H9 (cell line): ENCODE data around the gene NBEA. TPM values are rescaled to one million over a fixed set of nuclear protein-coding genes. Genes with fewer than 3 reads are reported as not detected.

Experiments used
- DNase-seq: peaks from one replicate; pipeline ENCODE4 v3.0.0-alpha.2; 2017
- H2AFZ ChIP-seq: one replicate; pipeline ENCODE4 v1.6.1; 2013; ENCODE audit warnings: mild to moderate bottlenecking, low read length, control low read depth, moderate library complexity
- H2AK5ac ChIP-seq: 2 replicates; pipeline ENCODE4 v1.6.1; 2013; ENCODE audit warnings: low read length, control low read depth, mixed read lengths; ENCODE audit not compliant: insufficient read length
- H2BK120ac ChIP-seq: one replicate; pipeline ENCODE4 v1.6.1; 2013; ENCODE audit warnings: low read depth, mild to moderate bottlenecking, low read length, control low read depth, inconsistent platforms; ENCODE audit not compliant: poor library complexity, severe bottlenecking
- H2BK12ac ChIP-seq: 2 replicates; pipeline ENCODE4 v1.6.1; 2013; ENCODE audit warnings: low read length, control low read depth, mixed read lengths, low read depth; ENCODE audit not compliant: insufficient read length
- H2BK15ac ChIP-seq: 2 replicates; pipeline ENCODE4 v1.6.1; 2013; ENCODE audit warnings: low read depth, low read length, control low read depth
- H2BK20ac ChIP-seq: one replicate; pipeline ENCODE4 v1.6.1; 2013; ENCODE audit warnings: low read depth, mild to moderate bottlenecking, low read length, control low read depth, inconsistent platforms; ENCODE audit not compliant: poor library complexity, severe bottlenecking
- H2BK5ac ChIP-seq: 2 replicates; pipeline ENCODE4 v1.6.1; 2013; ENCODE audit warnings: low read length, control low read depth, mixed read lengths; ENCODE audit not compliant: insufficient read length
- H3K14ac ChIP-seq: 2 replicates; pipeline ENCODE4 v1.6.1; 2013; ENCODE audit warnings: low read length, control low read depth; ENCODE audit not compliant: insufficient read depth
- H3K18ac ChIP-seq: 2 replicates; pipeline ENCODE4 v1.6.1; 2013; ENCODE audit warnings: low read depth, mild to moderate bottlenecking, mixed read lengths, low read length, control low read depth; ENCODE audit not compliant: insufficient read length
- H3K23ac ChIP-seq: 2 replicates; pipeline ENCODE4 v1.6.1; 2013; ENCODE audit warnings: low read length, control low read depth, mixed read lengths, low read depth; ENCODE audit not compliant: insufficient read length
- H3K23me2 ChIP-seq: 2 replicates; pipeline ENCODE4 v1.6.1; 2013; ENCODE audit warnings: low read depth, mild to moderate bottlenecking, mixed read lengths, low read length, control low read depth; ENCODE audit not compliant: insufficient read length, poor library complexity, severe bottlenecking
- H3K27ac ChIP-seq: 2 replicates; pipeline ENCODE4 v1.5.1; 2013; ENCODE audit warnings: low read length, control low read depth, mixed read lengths, low read depth; ENCODE audit not compliant: insufficient read length
- H3K27me3 ChIP-seq: 2 replicates; pipeline ENCODE4 v1.6.1; 2013; ENCODE audit warnings: low read length, control low read depth, inconsistent platforms; ENCODE audit not compliant: insufficient read depth
- H3K4ac ChIP-seq: 2 replicates; pipeline ENCODE4 v1.6.1; 2013; ENCODE audit warnings: low read depth, mild to moderate bottlenecking, control low read depth, inconsistent platforms, low read length, moderate library complexity
- H3K4me1 ChIP-seq: 2 replicates; pipeline ENCODE4 v1.6.1; 2013; ENCODE audit warnings: low read length, control low read depth, inconsistent platforms; ENCODE audit not compliant: insufficient read depth
- H3K4me2 ChIP-seq: 2 replicates; pipeline ENCODE4 v1.6.1; 2013; ENCODE audit warnings: low read length, control low read depth, mixed read lengths; ENCODE audit not compliant: insufficient read length, insufficient read depth
- H3K56ac ChIP-seq: 2 replicates; pipeline ENCODE4 v1.6.1; 2013; ENCODE audit warnings: low read depth, mild to moderate bottlenecking, mixed read lengths, low read length, control low read depth; ENCODE audit not compliant: insufficient read length
- H3K79me1 ChIP-seq: 2 replicates; pipeline ENCODE4 v1.6.1; 2013; ENCODE audit warnings: low read depth, mild to moderate bottlenecking, moderate library complexity, low read length, control low read depth, inconsistent platforms; ENCODE audit not compliant: insufficient read depth, poor library complexity, severe bottlenecking
- H3K79me2 ChIP-seq: 2 replicates; pipeline ENCODE4 v1.6.1; 2013; ENCODE audit warnings: low read length, control low read depth, inconsistent platforms; ENCODE audit not compliant: insufficient read depth
- H3K9ac ChIP-seq: 2 replicates; pipeline ENCODE4 v1.6.1; 2013; ENCODE audit warnings: low read length, control low read depth, mixed read lengths; ENCODE audit not compliant: insufficient read length; ENCODE audit errors: extremely low read depth
- H3K9me3 ChIP-seq: one replicate; pipeline ENCODE4 v1.6.1; 2013; ENCODE audit warnings: low read depth, low read length, inconsistent platforms; ENCODE audit not compliant: control insufficient read depth
- H3T11ph ChIP-seq: one replicate; pipeline ENCODE4 v1.6.1; 2013; ENCODE audit warnings: mild to moderate bottlenecking, low read length, control low read depth, inconsistent platforms
- H4K20me1 ChIP-seq: one replicate; pipeline ENCODE4 v1.6.1; 2013; ENCODE audit not compliant: control insufficient read depth, insufficient read length, insufficient read depth
- H4K5ac ChIP-seq: 2 replicates; pipeline ENCODE4 v1.6.1; 2013; ENCODE audit warnings: low read depth, mild to moderate bottlenecking, mixed read lengths, low read length, control low read depth; ENCODE audit not compliant: insufficient read length
- H4K8ac ChIP-seq: replicated peaks from 2 replicates; pipeline ENCODE4 v1.6.1; 2013; ENCODE audit warnings: low read length, control low read depth, mixed read lengths, low read depth; ENCODE audit not compliant: insufficient read length
- H4K91ac ChIP-seq: 2 replicates; pipeline ENCODE4 v1.6.1; 2013; ENCODE audit warnings: low read depth, mild to moderate bottlenecking, moderate library complexity, mixed read lengths, low read length, control low read depth; ENCODE audit not compliant: insufficient read length
- H3K27ac Mint-ChIP-seq, 3 experiments: 2 replicates in 2 of 3; 3 replicates in 1 of 3; pipeline ENCODE4 v1.8.0; 2020 to 2021; ENCODE audit warnings: mixed read lengths in 3 of 3, mild to moderate bottlenecking in 1 of 3, moderate library complexity in 1 of 3
- H3K27me3 Mint-ChIP-seq: 2 replicates; pipeline ENCODE4 v1.8.0; 2021; ENCODE audit warnings: low read depth, mild to moderate bottlenecking, moderate library complexity, mixed read lengths
- H3K36me3 Mint-ChIP-seq, 3 experiments: 2 replicates in 2 of 3; 3 replicates in 1 of 3; pipeline ENCODE4 v1.8.0; 2020 to 2021; ENCODE audit warnings: low read depth in 3 of 3, mixed read lengths in 3 of 3; ENCODE audit not compliant: insufficient read depth in 1 of 3
- H3K4me1 Mint-ChIP-seq, 2 experiments: 2 replicates each; pipeline ENCODE4 v1.8.0; 2020; ENCODE audit warnings: mixed read lengths in 2 of 2
- H3K4me3 Mint-ChIP-seq, 2 experiments: 2 replicates in 1 of 2; 3 replicates in 1 of 2; pipeline ENCODE4 v1.8.0; 2020 to 2021; ENCODE audit warnings: mild to moderate bottlenecking in 2 of 2, mixed read lengths in 2 of 2, moderate library complexity in 1 of 2
- H3K9me3 Mint-ChIP-seq, 2 experiments: 2 replicates in 1 of 2; 3 replicates in 1 of 2; pipeline ENCODE4 v1.8.0; 2020; ENCODE audit warnings: mild to moderate bottlenecking in 2 of 2, mixed read lengths in 2 of 2, moderate library complexity in 1 of 2
- WGBS: extraction: QIAGEN DNeasy Blood & Tissue Kit; methylation state at CpG from one replicate; pipeline ENCODE4 v1.1.7; 2013; ENCODE audit warnings: missing lambda C conversion rate, low lambda C conversion rate, mixed read lengths; ENCODE audit not compliant: insufficient read length; ENCODE audit errors: extremely low coverage; 5-methylcytosine and 5-hydroxymethylcytosine counted together
- total RNA-seq: library from RNA; stranded (reverse); gene quantifications from 2 replicates; pipeline ENCODE4 v1.2.1, GENCODE V29; 2021
- TF ChIP-seq, protein P1 (sequence below): fragments of 200-600 bp; sonication (generic); conservative IDR thresholded peaks from 3 replicates; pipeline ENCODE4 v1.8.0; 2021; ENCODE audit warnings: antibody characterized with exemption, mild to moderate bottlenecking

Gene NBEA
- total RNA-seq, 1 experiment from 2014 or later, result 17.3 TPM

DNA sequence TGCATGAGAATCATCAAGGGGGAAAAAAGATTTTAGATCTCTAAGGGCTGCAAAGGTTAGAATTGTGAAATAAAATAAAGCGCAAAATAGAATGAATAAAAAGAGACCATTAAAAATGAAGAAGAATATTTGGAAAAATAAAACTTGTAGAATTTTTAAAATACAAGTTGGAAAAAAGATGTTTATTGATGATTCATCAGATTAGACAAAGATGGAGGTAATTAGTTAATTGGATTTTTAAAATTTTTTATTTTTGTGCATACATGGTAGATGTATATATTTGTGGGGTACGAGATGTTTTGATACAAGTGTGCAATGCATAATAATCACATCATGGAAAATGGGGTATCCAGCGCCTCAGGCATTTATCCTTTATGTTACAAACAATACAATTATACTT lies 391.1 kb downstream of the NBEA start:
- Histone ChIP-seq H2AFZ (no peak overlapping the region), H4K91ac (no peak overlapping the region), H2BK20ac (no peak overlapping the region), H3K79me2 (no peaks in the 10 kb centered on the region), H3K18ac (no peak overlapping the region), H3T11ph (no peak overlapping the region), H3K23ac (no peak overlapping the region), H2BK120ac (no peak overlapping the region), H4K8ac (no peak overlapping the region), H3K79me1 (no peaks in the 10 kb centered on the region), H4K20me1 (no peaks in the 10 kb centered on the region), H3K9me3 (no peaks in the 10 kb centered on the region), H3K14ac (no peak overlapping the region), H2BK5ac (no peak overlapping the region), H3K56ac (no peak overlapping the region), H2BK15ac (no peak overlapping the region), H2BK12ac (no peak overlapping the region), H3K4me1 (no peaks in the 10 kb centered on the region), H3K4ac (no peak overlapping the region), H3K27me3 (no peaks in the 10 kb centered on the region), H3K27ac (no peak overlapping the region), H3K23me2 (no peaks in the 10 kb centered on the region), H3K9ac (no peak overlapping the region), H2AK5ac (no peak overlapping the region), H3K4me2 (no peak overlapping the region), H4K5ac (no peak overlapping the region)
- H3K4me3 Mint-ChIP-seq, result no peak overlapping the region
- TF ChIP-seq, protein P1, sequence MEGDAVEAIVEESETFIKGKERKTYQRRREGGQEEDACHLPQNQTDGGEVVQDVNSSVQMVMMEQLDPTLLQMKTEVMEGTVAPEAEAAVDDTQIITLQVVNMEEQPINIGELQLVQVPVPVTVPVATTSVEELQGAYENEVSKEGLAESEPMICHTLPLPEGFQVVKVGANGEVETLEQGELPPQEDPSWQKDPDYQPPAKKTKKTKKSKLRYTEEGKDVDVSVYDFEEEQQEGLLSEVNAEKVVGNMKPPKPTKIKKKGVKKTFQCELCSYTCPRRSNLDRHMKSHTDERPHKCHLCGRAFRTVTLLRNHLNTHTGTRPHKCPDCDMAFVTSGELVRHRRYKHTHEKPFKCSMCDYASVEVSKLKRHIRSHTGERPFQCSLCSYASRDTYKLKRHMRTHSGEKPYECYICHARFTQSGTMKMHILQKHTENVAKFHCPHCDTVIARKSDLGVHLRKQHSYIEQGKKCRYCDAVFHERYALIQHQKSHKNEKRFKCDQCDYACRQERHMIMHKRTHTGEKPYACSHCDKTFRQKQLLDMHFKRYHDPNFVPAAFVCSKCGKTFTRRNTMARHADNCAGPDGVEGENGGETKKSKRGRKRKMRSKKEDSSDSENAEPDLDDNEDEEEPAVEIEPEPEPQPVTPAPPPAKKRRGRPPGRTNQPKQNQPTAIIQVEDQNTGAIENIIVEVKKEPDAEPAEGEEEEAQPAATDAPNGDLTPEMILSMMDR, result no peak
- H3K27me3 Mint-ChIP-seq, result no peaks in the 10 kb centered on the region
- peaks cover 0 to 5% (median 0%) of the 10 kb centered on the region in 3 experiments; a peak in 2 of 7 replicates for H3K36me3 Mint-ChIP-seq
- no CpG with 5 or more reads among the region's 3 CpGs for WGBS
- no peaks in the 10 kb centered on the region for H3K9me3 Mint-ChIP-seq
- peaks cover 0 to 5% of the 10 kb centered on the region in 2 experiments; a peak in 2 of 4 replicates for H3K4me1 Mint-ChIP-seq
- no peak for DNase-seq
- no peak overlapping the region for H3K27ac Mint-ChIP-seq
